Osteoblast (primary cell): ENCODE measurements around the gene TSSK6. TPM values are rescaled to one million over a fixed set of nuclear protein-coding genes. Genes with fewer than 3 reads are reported as not detected.

ENCODE experiments used
- DNase-seq: peaks from one replicate; pipeline ENCODE4 v3.0.0; 2011; ENCODE audit warnings: low spot score, mixed read lengths; ENCODE audit not compliant: insufficient read length; ENCODE audit errors: missing footprints
- H2AFZ ChIP-seq: 2 replicates; pipeline ENCODE4 v1.6.0; 2011; ENCODE audit warnings: mild to moderate bottlenecking, low read length
- H3K27ac ChIP-seq: 2 replicates; pipeline ENCODE4 v1.5.1; 2011; ENCODE audit warnings: mild to moderate bottlenecking, low read depth, low read length, moderate library complexity
- H3K27me3 ChIP-seq: 2 replicates; pipeline ENCODE4 v1.6.0; 2012; ENCODE audit warnings: mild to moderate bottlenecking, control low read depth, inconsistent platforms, low read length, moderate library complexity; ENCODE audit not compliant: insufficient read depth
- H3K36me3 ChIP-seq: 2 replicates; pipeline ENCODE4 v1.5.1; 2011; ENCODE audit warnings: mild to moderate bottlenecking, low read length, control low read depth, moderate library complexity; ENCODE audit not compliant: insufficient read depth
- H3K4me1 ChIP-seq: 2 replicates; pipeline ENCODE4 v1.5.1; 2011; ENCODE audit warnings: mild to moderate bottlenecking, low read length, control low read depth, moderate library complexity; ENCODE audit not compliant: insufficient read depth
- H3K4me2 ChIP-seq: 2 replicates; pipeline ENCODE4 v1.6.0; 2011; ENCODE audit warnings: mild to moderate bottlenecking, low read length; ENCODE audit not compliant: insufficient read depth
- H3K4me3 ChIP-seq: fragments of 200-600 bp; sonication (generic); 3 replicates; pipeline ENCODE4 v1.5.1; 2012; ENCODE audit warnings: mild to moderate bottlenecking, low read length, inconsistent platforms; ENCODE audit not compliant: insufficient read depth
- H3K79me2 ChIP-seq: 2 replicates; pipeline ENCODE4 v1.6.0; 2012; ENCODE audit warnings: mild to moderate bottlenecking, low read length, control low read depth, inconsistent platforms; ENCODE audit not compliant: insufficient read depth
- H3K9me3 ChIP-seq: 2 replicates; pipeline ENCODE4 v1.5.1; 2011; ENCODE audit warnings: low read depth, low read length, control low read depth
- H4K20me1 ChIP-seq: 2 replicates; pipeline ENCODE4 v1.6.0; 2012; ENCODE audit warnings: mild to moderate bottlenecking, low read length, control low read depth; ENCODE audit not compliant: insufficient read depth
- total RNA-seq: library from RNA; depleted of rRNA; stranded (reverse); fragments of >200 nt; gene quantifications from 2 replicates; pipeline ENCODE4 v1.2.3, GENCODE V29; 2012
- TF ChIP-seq, protein P1 (sequence below): IDR thresholded peaks from 2 replicates; pipeline ENCODE4 v1.5.1; 2011; ENCODE audit warnings: mild to moderate bottlenecking, low read depth, low read length, moderate library complexity; ENCODE audit errors: extremely low read depth

Gene TSSK6
- total RNA-seq, 1 donor = 4.3 TPM

DNA sequence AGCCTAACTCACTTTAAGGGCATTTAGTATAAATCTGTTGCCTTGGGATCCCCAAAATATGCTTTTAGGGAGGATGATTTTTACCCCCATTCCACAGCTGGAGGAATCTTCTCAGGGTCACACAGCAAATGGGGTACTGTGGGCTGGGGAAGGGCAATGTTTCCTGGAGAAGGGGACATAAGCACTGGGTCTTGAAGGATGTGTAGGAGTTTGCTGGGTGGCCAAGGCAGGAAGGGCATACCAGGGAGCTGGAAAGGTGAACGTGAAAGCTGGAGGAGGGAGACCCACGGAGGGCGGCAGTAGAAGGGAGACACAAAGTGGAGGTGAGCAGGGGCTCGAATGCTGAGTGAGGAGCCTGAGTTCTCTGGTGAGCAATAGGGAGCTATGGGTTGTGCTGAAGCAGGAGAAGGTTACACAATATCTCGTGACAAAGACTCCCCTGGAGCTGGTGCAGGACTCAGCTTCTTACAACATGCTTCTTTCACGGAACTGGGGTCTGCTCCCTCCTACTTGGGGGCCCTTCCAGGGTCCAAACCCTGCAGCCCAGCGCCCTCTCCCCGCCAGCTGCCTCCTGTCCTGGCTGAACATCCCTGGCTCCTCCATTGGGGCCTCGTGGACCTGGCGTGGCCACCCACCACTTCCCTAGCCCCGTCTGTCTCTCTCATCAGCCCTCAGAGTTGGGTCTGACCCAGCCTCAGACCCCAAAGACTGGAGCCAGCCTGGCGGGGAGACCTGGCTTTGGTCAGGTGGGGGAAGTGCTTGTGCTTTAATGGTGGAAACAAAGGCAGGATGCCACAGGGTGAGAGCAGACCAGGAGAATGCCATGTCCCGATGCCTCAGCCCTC, 33.8 kb upstream of the TSSK6 start:
- Histone ChIP-seq H2AFZ (no peak overlapping the region), H3K36me3 (no peaks in the 10 kb centered on the region), H3K79me2 (no peaks in the 10 kb centered on the region), H3K27ac (no peak overlapping the region), H3K27me3 (peaks cover 7% of the 10 kb centered on the region), H3K4me1 (peaks cover 9% of the 10 kb centered on the region), H4K20me1 (no peaks in the 10 kb centered on the region), H3K4me2 (no peak overlapping the region), H3K4me3 (no peak overlapping the region), H3K9me3 (no peaks in the 10 kb centered on the region)
- peak; percentile 77 for DNase-seq
- TF ChIP-seq, protein P1, sequence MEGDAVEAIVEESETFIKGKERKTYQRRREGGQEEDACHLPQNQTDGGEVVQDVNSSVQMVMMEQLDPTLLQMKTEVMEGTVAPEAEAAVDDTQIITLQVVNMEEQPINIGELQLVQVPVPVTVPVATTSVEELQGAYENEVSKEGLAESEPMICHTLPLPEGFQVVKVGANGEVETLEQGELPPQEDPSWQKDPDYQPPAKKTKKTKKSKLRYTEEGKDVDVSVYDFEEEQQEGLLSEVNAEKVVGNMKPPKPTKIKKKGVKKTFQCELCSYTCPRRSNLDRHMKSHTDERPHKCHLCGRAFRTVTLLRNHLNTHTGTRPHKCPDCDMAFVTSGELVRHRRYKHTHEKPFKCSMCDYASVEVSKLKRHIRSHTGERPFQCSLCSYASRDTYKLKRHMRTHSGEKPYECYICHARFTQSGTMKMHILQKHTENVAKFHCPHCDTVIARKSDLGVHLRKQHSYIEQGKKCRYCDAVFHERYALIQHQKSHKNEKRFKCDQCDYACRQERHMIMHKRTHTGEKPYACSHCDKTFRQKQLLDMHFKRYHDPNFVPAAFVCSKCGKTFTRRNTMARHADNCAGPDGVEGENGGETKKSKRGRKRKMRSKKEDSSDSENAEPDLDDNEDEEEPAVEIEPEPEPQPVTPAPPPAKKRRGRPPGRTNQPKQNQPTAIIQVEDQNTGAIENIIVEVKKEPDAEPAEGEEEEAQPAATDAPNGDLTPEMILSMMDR = no peak

GRCh38 chr19:19547674-19548336, 32.5 kb upstream of the TSSK6 start:
- Histone ChIP-seq H3K27ac (no peak overlapping the region), H3K4me1 (peaks cover 9% of the 10 kb centered on the region), H3K4me2 (no peak overlapping the region), H3K4me3 (no peak overlapping the region), H3K36me3 (no peaks in the 10 kb centered on the region), H3K79me2 (no peaks in the 10 kb centered on the region), H3K9me3 (no peaks in the 10 kb centered on the region), H3K27me3 (peaks cover 7% of the 10 kb centered on the region), H2AFZ (no peak overlapping the region), H4K20me1 (no peaks in the 10 kb centered on the region)
- TF ChIP-seq, protein P1 = no peak
- peak; percentile 87 for DNase-seq

GRCh38 chr19:19546751-19547162, 31.4 kb upstream of the TSSK6 start:
- TF ChIP-seq, protein P1 = no peak
- Histone ChIP-seq H3K9me3 (no peaks in the 10 kb centered on the region), H3K4me1 (peaks cover 6% of the 10 kb centered on the region), H3K27ac (no peak overlapping the region), H3K79me2 (no peaks in the 10 kb centered on the region), H3K4me2 (no peak overlapping the region), H2AFZ (no peak overlapping the region), H3K36me3 (no peaks in the 10 kb centered on the region), H3K4me3 (no peak overlapping the region), H3K27me3 (peaks cover 7% of the 10 kb centered on the region), H4K20me1 (no peaks in the 10 kb centered on the region)
- peak; percentile 84 for DNase-seq

DNA sequence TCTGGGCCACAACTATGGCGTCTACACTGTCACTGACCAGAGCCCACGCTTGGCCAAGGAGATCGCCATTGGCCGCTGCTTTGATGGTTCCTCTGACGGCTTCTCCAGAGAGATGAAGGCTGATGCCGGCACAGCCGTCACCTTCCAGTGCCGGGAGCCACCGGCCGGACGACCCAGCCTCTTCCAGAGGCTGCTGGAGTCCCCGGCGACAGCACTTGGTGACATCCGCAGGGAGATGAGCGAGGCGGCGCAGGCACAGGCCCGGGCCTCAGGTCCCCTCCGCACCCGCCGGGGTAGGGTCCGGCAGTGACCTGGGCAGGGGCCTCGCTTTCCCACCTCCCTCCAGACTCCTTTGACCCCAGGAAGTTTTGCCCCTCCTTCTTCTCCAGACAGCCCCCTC, 30.4 kb upstream of the TSSK6 start:
- Histone ChIP-seq H2AFZ (no peak overlapping the region), H3K79me2 (no peaks in the 10 kb centered on the region), H3K9me3 (no peaks in the 10 kb centered on the region), H3K4me1 (peaks cover 12% of the 10 kb centered on the region), H3K27me3 (peaks cover 7% of the 10 kb centered on the region), H3K36me3 (no peaks in the 10 kb centered on the region), H3K4me3 (no peak overlapping the region), H3K27ac (no peak overlapping the region), H3K4me2 (no peak overlapping the region), H4K20me1 (no peaks in the 10 kb centered on the region)
- peak; percentile 82 for DNase-seq
- TF ChIP-seq, protein P1 = no peak
